A204.1 (cell line): Measurements from ENCODE around the gene HTRA3.

Experiments
- FAIRE-seq: peaks from 2 replicates; lab custom pipeline; 2012; peaks lifted over from hg19 to GRCh38; lab: Jason Lieb, UNC

The HTRA3 gene

DNA sequence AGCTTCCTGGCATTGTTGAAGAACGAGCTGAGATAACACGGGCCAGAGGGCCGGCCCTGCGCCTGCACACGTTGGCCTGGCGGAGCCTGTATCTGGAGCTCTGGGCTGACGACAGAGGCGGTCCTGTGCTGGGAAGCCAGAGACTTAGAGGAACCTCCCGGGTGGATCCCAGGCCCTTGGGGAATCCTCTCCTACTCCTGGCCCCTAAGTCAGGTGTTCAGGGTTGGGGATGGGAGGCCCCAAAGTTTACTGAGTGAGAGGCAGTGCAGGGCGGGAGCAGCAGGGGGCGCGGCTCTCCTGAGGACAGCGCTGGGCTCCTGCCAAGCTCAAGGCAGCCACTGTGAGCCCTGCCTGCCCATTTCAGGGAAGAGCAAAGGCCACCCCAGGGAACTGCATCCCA lies 2.5 kb upstream of the HTRA3 start:
- no peak for FAIRE-seq

DNA sequence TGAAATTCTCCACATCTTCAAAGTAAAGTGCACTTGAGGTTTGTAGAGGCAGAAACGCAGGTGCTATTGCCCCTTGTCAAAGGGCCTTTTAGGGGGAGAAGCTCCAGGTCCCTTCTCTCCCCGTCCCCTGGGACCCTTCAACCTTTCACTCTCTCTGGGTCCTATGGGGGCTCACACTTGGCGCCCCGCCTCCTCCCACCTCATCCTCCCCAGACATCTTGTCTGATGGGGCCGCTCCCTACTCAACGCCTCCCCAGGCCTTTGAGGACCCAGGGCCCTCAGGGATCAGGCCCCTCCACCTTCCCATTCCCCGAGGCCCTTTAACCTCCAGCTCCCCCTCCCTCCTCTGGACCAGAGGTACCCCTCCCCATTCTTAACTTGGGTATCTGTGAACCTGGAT lies 1.3 kb upstream of the HTRA3 start:
- no peak for FAIRE-seq

DNA sequence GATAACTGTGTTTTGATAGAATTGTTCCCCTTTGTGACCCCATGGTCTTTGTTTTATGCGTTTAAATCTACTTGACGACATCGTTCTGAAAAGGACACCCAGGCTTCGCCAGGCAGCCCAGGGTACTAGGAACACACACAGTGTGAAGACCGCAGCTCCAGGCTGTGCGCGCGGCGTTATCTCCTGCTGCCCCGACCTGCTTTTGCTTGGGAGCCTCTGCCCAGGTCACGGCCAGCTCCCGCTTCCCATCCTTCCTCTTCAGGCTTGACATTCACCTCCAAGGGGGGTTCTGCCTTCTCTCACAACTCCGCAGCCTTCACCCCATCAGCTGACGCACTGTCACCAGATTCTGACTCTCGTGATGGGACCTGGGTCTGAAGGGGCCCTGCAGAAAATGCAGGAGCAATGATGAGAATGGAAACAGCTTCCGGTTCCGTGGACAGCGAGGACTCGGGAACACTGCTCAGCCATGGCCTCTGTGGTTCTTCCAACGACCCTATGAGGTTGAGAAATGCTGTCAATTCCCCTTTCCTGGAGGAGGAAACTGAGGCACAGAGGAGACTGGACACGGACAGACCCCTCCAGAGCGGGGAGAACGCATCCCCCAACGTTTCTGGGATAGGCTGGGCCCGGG lies 536 bp upstream of the HTRA3 start:
- FAIRE-seq: no peak

DNA sequence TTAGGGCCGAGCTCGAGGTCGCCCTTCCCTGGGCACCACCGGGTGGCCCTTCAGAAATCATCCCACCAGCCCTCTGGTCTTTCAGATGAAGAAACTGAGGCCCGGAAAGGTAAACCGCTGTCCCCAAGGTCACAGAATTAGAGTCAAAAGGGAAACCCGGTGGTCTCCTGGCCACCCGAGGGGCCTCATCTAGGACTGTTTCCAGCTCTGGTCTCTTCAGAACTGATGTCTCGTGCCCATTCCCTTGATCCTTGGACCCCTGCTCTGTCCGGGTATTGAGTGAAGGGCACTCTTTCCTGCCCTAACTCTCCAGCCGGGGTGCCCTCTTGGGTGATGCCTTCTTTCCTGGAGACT lies 841 bp downstream of the HTRA3 start:
- FAIRE-seq: no peak

DNA sequence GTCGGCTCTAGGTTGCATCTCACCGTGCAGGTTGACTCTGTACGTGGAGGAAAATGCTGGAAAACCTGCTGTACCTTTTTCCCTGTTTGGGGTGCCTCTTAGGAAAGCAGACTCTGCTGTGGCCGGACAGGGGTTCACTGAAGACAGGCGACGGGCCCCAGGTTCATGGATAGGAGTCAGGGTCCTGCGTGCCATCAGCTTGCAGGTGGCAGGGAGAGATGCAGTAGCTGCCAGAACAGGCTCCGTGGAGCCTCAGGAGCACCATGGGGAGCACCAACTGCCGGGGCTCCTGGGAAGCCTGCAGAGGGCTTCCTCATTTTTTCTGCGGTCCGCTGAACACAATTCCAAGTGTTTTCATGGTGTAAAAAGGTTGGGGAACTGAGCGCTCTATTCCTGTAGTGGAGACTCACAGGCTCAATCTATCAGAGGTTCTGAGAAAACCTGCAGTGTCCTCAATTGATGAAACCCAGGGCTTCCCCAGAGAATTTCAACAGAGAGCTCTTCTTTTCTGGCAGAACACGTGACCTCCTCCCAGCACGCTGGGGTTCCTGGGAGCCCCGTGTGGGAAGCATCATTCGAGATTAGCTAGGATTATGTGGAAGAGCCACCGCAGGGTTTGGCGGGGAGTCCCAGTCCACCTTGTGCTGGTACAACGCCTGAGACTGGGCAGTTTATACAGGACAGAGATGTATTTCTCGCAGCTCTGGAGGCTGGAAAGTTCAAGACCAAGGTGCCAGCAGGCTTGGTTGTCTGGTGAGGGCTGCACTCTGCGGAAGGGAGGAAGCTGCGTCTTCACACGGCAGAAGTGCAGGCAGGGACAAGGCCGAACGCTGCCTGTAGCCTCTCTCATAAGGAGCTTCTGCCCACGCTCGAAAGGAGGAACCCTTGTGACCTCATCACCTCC lies 1.6 kb downstream of the HTRA3 start:
- FAIRE-seq: no peak

DNA sequence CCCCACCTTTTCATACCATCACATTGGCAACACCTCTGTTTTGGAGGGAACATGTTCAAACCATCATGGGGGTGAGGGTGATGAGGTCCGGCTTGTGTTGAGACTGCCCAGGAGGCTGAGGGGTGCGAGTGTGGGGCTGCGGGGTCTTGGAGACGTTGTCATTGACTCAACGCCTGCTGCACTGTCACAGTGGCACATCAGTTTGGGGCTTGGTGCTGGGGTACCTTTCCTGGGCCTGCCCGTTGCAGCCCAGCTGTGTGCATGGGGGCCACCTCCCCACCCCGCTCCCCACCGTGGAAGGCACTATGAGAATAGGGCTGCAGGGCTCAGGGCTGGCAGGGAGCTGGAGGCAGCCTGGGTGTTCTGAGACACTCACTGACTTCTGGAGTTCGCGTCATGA lies 2.3 kb downstream of the HTRA3 start:
- FAIRE-seq: no peak

DNA sequence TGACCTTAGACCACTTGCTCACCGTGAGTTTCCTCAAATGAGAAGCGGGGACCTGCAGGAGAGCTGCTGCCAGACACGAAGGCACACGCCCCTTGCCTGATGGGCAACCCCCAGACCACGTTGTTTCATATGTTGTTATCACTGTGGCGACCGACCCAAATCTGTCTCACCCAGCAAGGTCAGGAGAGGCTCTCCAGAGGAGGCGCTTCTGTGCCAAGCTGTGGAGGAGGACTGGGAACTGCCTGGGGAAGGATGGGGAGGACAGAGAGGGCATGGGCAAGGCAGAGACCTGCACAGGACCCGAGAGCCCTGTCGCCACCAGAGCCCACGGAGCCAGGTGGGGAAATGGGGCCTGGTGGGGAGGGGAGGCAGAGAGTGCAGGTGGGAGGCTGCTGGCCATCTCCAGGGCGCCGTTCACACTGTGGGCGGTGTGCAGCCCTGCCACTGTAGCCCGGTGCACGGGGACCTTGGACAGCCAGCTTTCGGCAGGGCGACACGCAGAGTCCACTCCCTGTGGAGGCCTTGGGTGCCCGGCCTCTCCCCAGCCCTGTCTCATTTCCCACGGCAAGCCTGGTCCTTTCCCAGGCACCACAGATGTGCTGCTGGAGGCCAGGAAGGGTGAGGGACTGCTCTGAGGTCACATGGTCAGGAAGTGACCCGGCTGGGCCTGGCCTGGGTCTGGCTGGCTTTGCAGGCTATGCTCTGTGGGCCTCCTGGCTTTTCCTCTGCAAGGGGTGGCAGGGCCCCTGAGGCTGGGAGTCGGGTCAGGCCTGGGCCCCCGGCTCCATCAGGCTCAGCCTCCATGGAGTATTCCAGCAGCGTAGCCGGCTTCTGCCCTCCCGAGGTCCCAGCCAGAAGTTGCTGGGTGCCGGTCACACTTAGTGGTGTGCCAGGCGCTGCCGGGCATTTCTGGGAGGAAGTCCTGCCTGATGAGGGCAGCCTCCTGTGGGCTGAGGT lies 3.2 kb downstream of the HTRA3 start:
- FAIRE-seq: no peak

DNA sequence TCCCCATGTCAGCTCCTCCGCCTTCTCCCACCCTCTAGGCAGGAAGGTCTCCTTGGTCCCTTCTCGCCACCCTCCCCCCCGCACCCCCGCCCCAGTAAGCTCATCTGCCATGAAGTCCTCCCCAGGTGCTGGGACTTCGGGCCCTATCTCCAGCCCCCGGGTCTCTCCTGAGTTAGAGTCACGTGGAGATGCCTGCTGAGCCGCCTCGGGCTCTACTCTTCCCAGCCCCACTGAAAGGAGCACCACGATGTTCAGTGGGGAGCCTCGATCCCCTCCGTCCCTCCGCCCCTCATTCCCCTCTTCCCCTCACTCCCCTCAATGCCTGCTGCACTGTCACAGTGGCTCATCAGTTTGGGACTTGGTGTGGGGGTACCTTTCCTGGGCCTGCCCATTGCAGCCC lies 3.9 kb downstream of the HTRA3 start:
- no peak for FAIRE-seq

DNA sequence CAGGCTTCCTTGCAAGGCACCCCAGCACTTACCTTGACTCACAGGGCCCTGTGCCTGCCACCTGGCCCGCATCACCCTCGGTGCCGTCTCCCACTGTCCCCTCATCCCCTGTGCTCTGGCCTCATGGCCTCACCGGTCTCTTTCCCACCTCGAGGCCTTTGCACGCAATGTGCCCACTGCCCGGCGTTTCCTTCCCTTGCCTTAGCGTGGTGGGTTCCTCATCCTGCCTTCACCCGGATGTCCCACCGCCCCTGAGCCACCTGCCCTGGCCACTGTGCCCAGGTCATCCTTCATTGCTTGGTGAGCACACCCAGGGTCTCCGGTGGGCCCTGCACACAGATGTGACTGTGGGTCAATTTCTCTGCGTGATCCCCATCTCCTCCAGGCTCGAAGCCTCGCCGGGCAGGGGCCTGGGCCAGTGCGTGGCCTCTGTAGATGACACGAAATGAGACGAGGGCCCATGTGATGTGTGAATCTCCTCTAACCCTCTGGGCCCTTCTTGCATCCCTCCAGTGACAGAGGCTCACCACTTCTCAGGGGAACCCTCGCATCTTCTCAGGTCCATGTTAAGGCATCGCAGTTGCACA lies 4.6 kb downstream of the HTRA3 start:
- no peak for FAIRE-seq

DNA sequence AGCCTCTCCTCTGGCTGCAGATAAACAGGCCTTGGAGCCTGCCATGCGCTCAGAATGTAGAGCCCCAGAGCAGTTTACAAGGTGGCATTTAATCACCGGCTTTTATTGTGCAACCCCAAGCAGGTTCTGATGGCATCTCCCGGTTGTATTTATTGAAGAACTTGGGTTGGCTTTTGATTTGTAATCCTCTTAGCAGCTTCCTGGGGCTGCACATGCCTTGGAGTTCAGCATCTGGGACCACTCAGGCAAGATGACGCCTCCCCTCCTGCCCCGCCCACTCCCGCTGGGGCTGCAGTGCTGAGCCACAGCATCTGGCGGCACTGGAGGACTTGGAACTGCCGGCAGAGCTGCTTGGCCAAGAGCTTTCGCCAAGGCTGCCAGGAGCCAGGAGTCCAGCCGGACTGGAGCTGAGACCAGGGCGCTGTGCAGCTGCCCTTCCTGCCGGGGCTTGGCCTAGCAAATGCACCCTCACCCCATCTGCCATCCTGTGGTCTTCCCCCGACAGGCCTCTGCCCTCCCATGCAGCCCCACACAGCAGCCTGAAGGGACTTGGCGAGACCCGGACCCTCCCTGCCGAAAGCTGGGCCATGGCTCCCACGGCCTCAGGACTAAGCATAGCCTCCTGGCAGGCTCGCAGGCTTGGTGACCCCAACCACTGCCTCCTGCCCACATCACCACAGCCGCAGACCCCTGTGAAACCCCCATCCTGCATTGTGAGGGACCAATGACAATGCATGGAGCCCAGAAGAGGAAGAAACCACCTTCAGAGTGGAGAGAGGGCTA lies 5.4 kb downstream of the HTRA3 start:
- FAIRE-seq: no peak

DNA sequence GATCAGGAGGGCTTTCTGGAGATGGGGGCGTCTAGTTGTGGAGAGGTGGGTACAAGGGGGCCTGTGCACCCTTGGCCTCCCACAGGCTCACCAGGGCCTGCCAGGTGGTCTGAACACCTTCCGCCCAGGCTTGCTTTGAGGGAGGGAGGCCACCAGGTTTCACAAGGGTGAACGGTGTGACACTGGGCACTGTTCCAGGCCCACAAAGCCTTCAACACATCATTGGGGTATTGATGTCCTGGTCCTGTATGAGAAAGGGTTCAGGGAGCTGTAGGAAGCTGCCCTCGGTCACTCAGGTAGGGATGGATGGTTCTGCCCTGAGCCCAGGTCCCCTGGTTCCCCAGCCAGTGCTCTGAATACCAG lies 6.0 kb downstream of the HTRA3 start:
- no peak for FAIRE-seq

DNA sequence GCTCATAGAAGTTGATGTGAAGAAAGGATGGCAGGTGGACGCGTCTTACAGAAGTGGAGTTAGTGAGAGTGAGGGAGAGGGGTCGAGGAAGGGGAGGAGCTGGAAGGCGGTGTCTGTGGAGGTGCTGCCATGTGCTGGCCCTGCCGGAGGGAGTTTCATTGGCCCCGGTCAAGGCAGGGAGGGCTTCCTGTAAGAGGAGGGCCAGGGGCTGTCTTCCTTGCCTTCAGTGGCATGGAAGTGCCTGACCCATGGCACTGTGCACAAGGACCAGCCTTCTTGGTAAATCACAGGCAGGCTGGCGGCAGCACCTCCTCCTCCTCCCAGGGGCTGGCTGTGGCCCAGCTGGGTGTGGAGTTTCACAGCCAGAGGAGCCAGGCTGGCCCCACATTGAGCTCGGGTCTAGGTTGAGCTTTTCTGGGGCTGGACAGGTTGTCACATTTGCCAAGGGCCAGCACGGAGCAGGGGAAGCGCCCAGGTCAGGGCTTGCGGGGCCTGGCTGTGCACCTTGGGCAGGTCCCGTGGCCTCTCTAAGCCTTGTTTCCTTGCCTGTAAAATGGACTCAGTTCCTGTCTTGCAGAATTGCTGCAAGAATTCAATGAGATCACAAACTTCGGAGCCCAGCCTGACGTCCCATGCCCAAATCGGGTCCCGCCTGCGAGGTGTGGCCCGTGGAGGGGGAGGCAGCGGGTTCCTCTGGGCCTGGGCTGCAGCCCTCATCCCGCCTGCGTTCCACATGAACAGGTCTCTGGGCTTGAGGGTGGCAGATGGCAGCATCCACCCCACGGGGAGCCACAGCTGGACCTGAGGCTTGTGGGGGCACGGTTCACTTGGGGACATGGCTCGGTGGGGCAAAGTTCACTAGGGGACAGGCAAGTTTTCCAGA lies 7.0 kb downstream of the HTRA3 start:
- no peak for FAIRE-seq

DNA sequence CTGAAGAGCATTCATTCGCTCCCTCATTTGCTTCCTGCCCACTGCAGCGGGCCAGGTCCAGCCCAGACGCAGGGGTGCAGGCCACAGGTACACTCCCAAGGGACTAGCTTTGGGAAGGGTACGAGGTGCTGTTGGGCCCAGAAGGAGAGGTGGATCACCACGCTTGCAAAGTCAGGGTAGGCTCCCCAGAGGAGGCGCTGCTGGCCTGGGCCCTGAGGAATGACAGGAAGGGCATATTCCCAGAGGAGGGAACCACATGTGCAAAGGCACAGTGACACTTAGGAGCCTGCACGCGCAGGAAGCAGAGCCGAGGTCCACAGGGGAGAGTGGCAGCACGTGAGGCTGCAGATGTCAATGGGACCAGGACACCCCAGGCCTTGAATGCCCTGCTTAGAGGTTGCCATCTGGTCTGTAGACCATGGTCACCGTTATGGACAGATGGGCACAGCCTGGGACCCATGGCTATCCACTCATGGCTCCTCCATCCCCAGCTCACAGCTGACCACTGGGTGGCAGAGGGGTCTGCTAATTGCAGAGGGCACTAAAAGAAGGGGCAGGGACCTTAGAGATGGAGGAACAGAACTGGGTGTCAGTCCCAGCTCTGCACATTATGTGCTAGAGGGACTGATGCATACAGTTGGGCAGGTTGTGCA lies 7.9 kb downstream of the HTRA3 start:
- FAIRE-seq: no peak

DNA sequence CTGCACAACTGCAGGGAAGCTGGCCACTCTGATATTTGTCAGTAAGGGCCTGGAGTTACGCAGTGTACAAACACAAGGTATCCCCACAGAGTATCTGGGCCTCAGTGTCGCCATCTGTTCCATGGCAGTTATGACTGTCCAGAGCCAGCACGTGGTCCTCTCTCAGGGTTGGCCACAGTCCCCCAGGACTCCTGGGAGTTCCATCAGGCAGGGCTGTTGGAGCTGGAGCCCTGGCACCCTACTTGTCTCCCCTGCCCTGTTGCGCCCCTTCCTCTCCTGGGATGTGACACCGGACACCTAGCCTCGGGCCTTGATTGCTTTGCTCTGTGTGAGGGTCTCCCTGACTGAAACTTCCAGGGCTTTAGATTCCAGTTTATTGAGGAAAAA lies 8.4 kb downstream of the HTRA3 start:
- FAIRE-seq: no peak

DNA sequence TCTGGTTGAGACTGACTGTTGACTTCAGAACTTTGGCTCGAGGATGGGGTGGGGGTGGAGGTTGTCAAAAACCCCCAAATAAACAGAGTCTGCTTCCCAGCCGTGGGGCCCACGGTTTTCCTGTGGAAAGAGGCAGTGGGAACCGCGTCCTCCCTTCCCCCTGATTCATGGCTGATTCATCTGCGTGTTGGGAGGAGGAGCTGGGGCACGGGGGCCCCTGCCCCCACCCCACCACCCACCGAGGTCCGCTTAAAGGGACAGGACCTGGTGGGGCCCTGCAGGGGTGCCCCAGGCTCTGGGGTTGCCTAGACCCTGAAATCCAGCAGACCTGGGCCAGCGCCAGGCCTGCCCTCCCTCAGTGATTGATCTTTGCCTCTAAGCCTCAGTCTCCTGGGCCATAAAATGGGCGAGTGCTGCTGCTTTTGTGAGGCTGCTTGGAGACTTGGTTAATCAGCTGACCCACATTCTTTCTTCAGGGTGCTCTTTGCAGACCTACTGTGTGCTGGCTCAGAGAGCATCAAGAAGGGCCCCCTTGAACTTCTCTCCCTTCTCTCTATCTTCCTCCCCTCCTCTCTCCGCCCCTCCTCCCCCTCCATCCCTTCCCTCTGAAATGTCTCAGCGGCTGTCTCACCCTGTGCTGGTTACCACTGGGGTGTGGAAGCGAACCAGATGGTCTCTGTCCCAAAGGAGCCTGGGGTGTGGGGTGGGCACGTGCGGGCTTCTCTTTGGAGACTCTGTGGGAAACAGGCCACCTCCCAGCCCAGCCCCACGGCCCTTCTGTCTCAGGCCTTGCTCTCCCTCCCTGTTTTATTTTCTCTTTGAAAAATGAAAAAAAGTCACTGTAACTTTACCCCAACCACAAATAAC lies 9.1 kb downstream of the HTRA3 start:
- no peak for FAIRE-seq

DNA sequence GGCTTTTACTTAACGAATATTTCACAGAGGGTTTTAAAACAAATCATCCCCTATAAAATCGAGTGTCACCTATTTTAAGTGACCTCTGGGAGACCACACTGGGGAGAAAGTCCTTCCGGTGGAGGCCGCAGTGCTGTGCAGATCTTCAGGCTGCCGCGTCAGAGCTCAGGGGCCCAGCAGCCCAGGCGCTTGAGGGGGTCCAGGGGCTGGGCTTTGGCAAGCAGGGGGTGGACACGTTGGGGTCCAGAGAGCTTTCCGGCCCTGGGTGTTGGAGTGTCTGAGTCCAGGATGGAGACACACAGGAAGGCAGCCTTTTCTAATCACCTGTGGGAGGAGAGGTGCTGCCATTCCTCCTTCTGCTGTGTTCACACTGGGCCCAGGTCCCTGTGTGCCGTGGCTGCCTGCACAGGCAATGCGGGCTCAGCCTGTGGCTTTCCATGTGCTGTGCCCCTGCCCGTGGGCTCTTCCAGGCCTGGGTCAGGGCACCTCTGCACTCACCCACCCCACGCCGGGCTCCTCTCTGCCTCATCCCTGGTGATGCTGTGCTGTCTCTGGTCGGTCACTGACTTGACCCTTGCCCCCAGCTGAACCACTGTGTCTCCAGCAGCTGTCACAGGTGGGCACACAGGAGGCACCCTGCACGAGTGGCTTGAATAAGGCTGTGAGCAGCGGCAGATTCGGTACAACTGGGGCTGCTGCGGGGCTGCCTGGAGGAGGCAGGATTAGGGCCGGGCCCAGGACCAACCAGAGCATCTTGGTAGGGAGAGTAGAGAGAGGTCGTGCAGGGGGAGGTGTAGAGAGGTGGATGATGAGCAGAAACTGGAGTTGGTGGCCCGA lies 10.0 kb downstream of the HTRA3 start:
- FAIRE-seq: no peak

DNA sequence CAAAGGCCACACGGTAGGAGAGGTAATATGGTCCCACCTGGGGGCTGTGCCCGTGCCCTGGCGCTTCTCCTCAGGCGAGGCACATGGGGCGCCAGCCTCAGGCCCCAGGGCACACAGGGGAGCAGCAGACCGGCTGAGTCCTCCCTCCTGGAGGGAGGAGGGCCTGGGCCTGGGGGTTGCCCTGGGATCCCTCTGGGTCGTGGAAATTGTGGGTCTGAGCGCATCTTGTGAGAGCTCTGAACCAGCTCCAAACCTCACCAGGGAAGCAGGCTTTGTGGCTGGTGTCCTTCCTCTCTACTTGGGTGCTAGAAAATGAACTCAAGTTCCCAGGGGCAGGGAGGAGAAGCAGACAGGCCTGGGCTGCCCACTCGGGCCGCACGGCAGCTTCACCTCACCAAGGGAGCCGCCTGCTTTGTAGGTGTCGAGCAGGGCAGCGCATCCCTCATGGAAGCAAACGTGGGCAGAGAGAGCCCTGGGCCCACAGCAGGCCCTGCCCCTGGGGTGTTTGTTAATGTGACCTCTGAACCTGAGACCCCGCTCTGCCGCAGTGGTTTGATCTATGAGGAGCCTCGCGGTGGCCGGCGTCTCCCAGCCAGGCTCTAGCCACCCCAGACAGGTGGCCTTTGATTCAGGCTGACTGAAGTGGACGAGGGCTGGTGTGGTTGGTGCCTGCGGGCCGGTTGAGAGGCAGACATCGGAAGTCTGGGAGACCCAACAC lies 10.8 kb downstream of the HTRA3 start:
- FAIRE-seq: no peak
